ENCODE results near the gene TLR2. TPM values are rescaled to one million over a fixed set of nuclear protein-coding genes. Genes with fewer than 3 reads are reported as not detected.

TLR2 gene
- total and polyA plus RNA-seq, 4 donors: 2.9 to 15.6 (median 6.2) TPM

- no peaks in the 10 kb centered on the region for H3K27me3 ChIP-seq (ENCODE audit: control insufficient read depth in 4 of 4, insufficient read depth in 4 of 4, low read length in 3 of 4)
- no peak overlapping the region for H3K27ac ChIP-seq (ENCODE audit: low read depth in 1 of 2, low read length in 2 of 2)
- H3K9ac ChIP-seq (ENCODE audit: low read depth in 1 of 2, low read length in 2 of 2): no peak overlapping the region
- no peaks in the 10 kb centered on the region for H3K4me1 ChIP-seq (ENCODE audit: control insufficient read depth in 4 of 4, insufficient read depth in 4 of 4, low read length in 3 of 4)
- no peak overlapping the region for H3K4me3 ChIP-seq (ENCODE audit: low read depth in 1 of 3, low read length in 3 of 3)
- no peaks in the 10 kb centered on the region for H3K36me3 ChIP-seq (ENCODE audit: control insufficient read depth in 4 of 4, insufficient read depth in 3 of 4, low read depth in 1 of 4, low read length in 3 of 4)
- TF ChIP-seq MAX (IDR thresholded peaks at IDR 0.05) (no peak), HNF4A (conservative IDR thresholded peaks at IDR 0.05) (no peak), JUND (IDR thresholded peaks at IDR 0.05) (no peak), NR2F2 (IDR thresholded peaks at IDR 0.05) (no peak), FOXA1 (IDR thresholded peaks at IDR 0.05) (no peak), ATF3 (IDR thresholded peaks at IDR 0.05) (no peak), HNF4G (IDR thresholded peaks at IDR 0.05) (no peak), RXRA (IDR thresholded peaks at IDR 0.05) (no peak), EGR1 (IDR thresholded peaks at IDR 0.05; ENCODE audit: low read depth in 2 of 2) (no peak), ZBTB33 (IDR thresholded peaks at IDR 0.05) (no peak), GABPA (IDR thresholded peaks at IDR 0.05 in 1 of 2, conservative IDR thresholded peaks at IDR 0.05 in 1 of 2) (no peak), REST (IDR thresholded peaks at IDR 0.05) (no peak), FOXA2 (IDR thresholded peaks at IDR 0.05) (no peak), TAF1 (conservative IDR thresholded peaks at IDR 0.05) (no peak), SP1 (IDR thresholded peaks at IDR 0.05) (no peak), CTCF (IDR thresholded peaks at IDR 0.05; ENCODE audit: low read depth, low read length, missing input control) (no peak), YY1 (IDR thresholded peaks at IDR 0.05) (no peak), RAD21 (IDR thresholded peaks at IDR 0.05) (no peak)
- peaks cover 1 to 3% (median 2%) of the 10 kb centered on the region in 4 donors for H3K9me3 ChIP-seq (ENCODE audit: control insufficient read depth in 4 of 4, low read length in 3 of 4)
- DNase-seq (ENCODE audit: low spot score): no peak
Observed at GRCh38 chr4:153745651-153746050, 61.6 kb downstream of the TLR2 start.
